ENCODE data around the gene RHOH.

DNA sequence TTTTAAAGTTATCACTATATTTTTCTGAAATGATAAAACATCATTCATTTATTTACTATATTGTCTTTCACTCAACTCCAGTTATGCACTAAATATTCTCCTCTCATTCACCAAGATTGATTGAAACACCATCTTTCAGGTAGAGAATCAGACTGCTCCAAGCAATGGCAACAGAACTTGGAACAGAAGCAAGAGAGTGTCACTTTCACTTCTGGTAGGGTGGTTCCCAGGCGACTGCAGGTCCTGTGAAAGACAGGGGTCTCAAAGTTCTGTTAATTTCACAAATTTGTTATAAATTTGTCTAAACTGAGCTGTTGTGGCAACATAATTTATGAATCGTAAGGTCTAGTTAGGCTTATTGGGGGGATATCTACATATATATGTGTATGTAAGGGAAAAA, 47.8 kb downstream of the RHOH start:
- TF ChIP-seq CTCF (conservative IDR thresholded peaks at IDR 0.05) (no peak), EZH2 (IDR thresholded peaks at IDR 0.05; ENCODE audit: low read depth) (no peak)

Measured in PC-9 (cell line).